ENCODE results near the gene STAB2.

Gene STAB2

GRCh38 chr12:103599274-103599673, 12.2 kb downstream of the STAB2 start:
- TF ChIP-seq POLR2AphosphoS5 (IDR thresholded peaks at IDR 0.05; ENCODE audit: low read depth, low read length), result no peak
- no peak for TF ChIP-seq TAF1 (IDR thresholded peaks at IDR 0.05; ENCODE audit: borderline replicate concordance, insufficient read depth, low read length)
- no peak for TF ChIP-seq SIN3A (IDR thresholded peaks at IDR 0.05; ENCODE audit: borderline replicate concordance, insufficient read depth, low read length)
- TF ChIP-seq, protein P1, sequence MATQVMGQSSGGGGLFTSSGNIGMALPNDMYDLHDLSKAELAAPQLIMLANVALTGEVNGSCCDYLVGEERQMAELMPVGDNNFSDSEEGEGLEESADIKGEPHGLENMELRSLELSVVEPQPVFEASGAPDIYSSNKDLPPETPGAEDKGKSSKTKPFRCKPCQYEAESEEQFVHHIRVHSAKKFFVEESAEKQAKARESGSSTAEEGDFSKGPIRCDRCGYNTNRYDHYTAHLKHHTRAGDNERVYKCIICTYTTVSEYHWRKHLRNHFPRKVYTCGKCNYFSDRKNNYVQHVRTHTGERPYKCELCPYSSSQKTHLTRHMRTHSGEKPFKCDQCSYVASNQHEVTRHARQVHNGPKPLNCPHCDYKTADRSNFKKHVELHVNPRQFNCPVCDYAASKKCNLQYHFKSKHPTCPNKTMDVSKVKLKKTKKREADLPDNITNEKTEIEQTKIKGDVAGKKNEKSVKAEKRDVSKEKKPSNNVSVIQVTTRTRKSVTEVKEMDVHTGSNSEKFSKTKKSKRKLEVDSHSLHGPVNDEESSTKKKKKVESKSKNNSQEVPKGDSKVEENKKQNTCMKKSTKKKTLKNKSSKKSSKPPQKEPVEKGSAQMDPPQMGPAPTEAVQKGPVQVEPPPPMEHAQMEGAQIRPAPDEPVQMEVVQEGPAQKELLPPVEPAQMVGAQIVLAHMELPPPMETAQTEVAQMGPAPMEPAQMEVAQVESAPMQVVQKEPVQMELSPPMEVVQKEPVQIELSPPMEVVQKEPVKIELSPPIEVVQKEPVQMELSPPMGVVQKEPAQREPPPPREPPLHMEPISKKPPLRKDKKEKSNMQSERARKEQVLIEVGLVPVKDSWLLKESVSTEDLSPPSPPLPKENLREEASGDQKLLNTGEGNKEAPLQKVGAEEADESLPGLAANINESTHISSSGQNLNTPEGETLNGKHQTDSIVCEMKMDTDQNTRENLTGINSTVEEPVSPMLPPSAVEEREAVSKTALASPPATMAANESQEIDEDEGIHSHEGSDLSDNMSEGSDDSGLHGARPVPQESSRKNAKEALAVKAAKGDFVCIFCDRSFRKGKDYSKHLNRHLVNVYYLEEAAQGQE (IDR thresholded peaks at IDR 0.05; ENCODE audit: insufficient read depth in 1 of 2, low read depth in 2 of 2, low read length in 2 of 2), result no peak
- no peak for TF ChIP-seq FOXP2 (optimal IDR thresholded peaks at IDR 0.05; ENCODE audit: borderline replicate concordance, extremely low read depth, extremely low read length, insufficient read depth)

GRCh38 chr12:103600967-103601728, 14.1 kb downstream of the STAB2 start:
- no peak for TF ChIP-seq TAF1 (IDR thresholded peaks at IDR 0.05; ENCODE audit: borderline replicate concordance, insufficient read depth, low read length)
- no peak for TF ChIP-seq FOXP2 (optimal IDR thresholded peaks at IDR 0.05; ENCODE audit: borderline replicate concordance, extremely low read depth, extremely low read length, insufficient read depth)
- no peak for TF ChIP-seq POLR2AphosphoS5 (IDR thresholded peaks at IDR 0.05; ENCODE audit: low read depth, low read length)
- TF ChIP-seq, protein P1 (IDR thresholded peaks at IDR 0.05; ENCODE audit: insufficient read depth in 1 of 2, low read depth in 2 of 2, low read length in 2 of 2), result no peak
- no peak for TF ChIP-seq SIN3A (IDR thresholded peaks at IDR 0.05; ENCODE audit: borderline replicate concordance, insufficient read depth, low read length)

DNA sequence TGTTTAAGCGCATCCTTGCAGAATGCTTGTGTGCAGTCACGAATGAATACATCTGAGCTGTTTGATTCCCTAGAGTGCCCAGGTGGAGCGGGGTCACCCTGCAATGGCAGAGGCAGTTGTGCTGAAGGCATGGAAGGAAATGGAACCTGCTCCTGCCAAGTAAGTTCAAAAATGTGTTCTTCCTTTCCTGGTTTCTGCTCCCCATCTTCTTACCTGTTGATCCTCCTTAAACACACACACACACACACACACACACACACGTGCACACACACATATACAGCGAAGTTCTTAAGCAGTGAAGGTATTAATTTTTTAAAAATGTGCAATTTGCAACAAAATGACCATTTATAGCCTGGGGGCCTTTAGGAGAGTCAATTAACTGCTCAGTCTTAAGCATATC, 33.3 kb downstream of the STAB2 start:
- TF ChIP-seq FOXP2 (optimal IDR thresholded peaks at IDR 0.05; ENCODE audit: borderline replicate concordance, extremely low read depth, extremely low read length, insufficient read depth) (no peak), TAF1 (IDR thresholded peaks at IDR 0.05; ENCODE audit: borderline replicate concordance, insufficient read depth, low read length) (no peak)
- TF ChIP-seq, protein P1 (IDR thresholded peaks at IDR 0.05; ENCODE audit: insufficient read depth in 1 of 2, low read depth in 2 of 2, low read length in 2 of 2), result no peak

- TF ChIP-seq FOXP2 (optimal IDR thresholded peaks at IDR 0.05; ENCODE audit: borderline replicate concordance, extremely low read depth, extremely low read length, insufficient read depth) (no peak), SIN3A (IDR thresholded peaks at IDR 0.05; ENCODE audit: borderline replicate concordance, insufficient read depth, low read length) (no peak), POLR2AphosphoS5 (IDR thresholded peaks at IDR 0.05; ENCODE audit: low read depth, low read length) (no peak), TAF1 (IDR thresholded peaks at IDR 0.05; ENCODE audit: borderline replicate concordance, insufficient read depth, low read length) (no peak)
- TF ChIP-seq, protein P1 (IDR thresholded peaks at IDR 0.05; ENCODE audit: insufficient read depth in 1 of 2, low read depth in 2 of 2, low read length in 2 of 2), result no peak
These were observed 36.6 kb downstream of the STAB2 start for GRCh38 chr12:103623716-103624115.
